ENCODE measurements around the gene HBE1.

- TF ChIP-seq CTCF (IDR thresholded peaks at IDR 0.05) (no peak), POLR2A (IDR thresholded peaks at IDR 0.05) (no peak)
These were observed 16.6 kb upstream of the HBE1 start for GRCh38 chr11:5286351-5286750.

All from testis (tissue), 2 donors.